Smooth muscle cell (in vitro differentiated cells): ENCODE data around the gene RBM10. TPM values are rescaled to one million over a fixed set of nuclear protein-coding genes. Genes with fewer than 3 reads are reported as not detected.

Source experiments
- DNase-seq: peaks from one replicate; lab custom pipeline; 2025; ENCODE audit not compliant: unreplicated experiment; lab: John Stamatoyannopoulos, UW
- H2AFZ ChIP-seq: fragments of 200-600 bp; sonication (generic); 2 replicates; pipeline ENCODE4 v1.6.0; 2016; ENCODE audit warnings: antibody characterized with exemption, low read depth, mild to moderate bottlenecking
- H3F3A ChIP-seq: fragments of 200-600 bp; sonication (generic); 2 replicates; pipeline ENCODE4 v1.6.0; 2017; ENCODE audit warnings: antibody characterized with exemption, low read depth
- H3K27ac ChIP-seq: fragments of 200-600 bp; sonication (generic); 2 replicates; pipeline ENCODE4 v1.5.1; 2016; ENCODE audit warnings: low read depth, mild to moderate bottlenecking
- H3K27me3 ChIP-seq: fragments of 200-600 bp; sonication (generic); 2 replicates; pipeline ENCODE4 v1.6.1; 2016; ENCODE audit warnings: low read depth, mild to moderate bottlenecking
- H3K36me3 ChIP-seq: fragments of 200-600 bp; sonication (generic); 2 replicates; pipeline ENCODE4 v1.5.1; 2016; ENCODE audit warnings: low read depth
- H3K4me1 ChIP-seq: fragments of 200-600 bp; sonication (generic); 2 replicates; pipeline ENCODE4 v1.5.1; 2016; ENCODE audit warnings: low read depth
- H3K4me2 ChIP-seq: fragments of 200-600 bp; sonication (generic); 2 replicates; pipeline ENCODE4 v1.6.0; 2016; ENCODE audit warnings: mild to moderate bottlenecking
- H3K4me3 ChIP-seq: fragments of 200-600 bp; sonication (generic); 2 replicates; pipeline ENCODE4 v1.5.1; 2016; ENCODE audit warnings: mild to moderate bottlenecking
- H3K79me2 ChIP-seq: fragments of 200-600 bp; sonication (generic); 2 replicates; pipeline ENCODE4 v1.6.0; 2016; ENCODE audit warnings: low read depth, mild to moderate bottlenecking
- H3K9ac ChIP-seq: fragments of 200-600 bp; sonication (generic); 2 replicates; pipeline ENCODE4 v1.6.0; 2016; ENCODE audit warnings: low read depth
- H3K9me3 ChIP-seq: fragments of 200-600 bp; sonication (generic); replicated peaks from 2 replicates; pipeline ENCODE4 v1.5.1; 2016; ENCODE audit warnings: low read depth
- H4K20me1 ChIP-seq: fragments of 200-600 bp; sonication (generic); 2 replicates; pipeline ENCODE4 v1.6.0; 2016; ENCODE audit warnings: low read depth
- CTCF ChIP-seq: fragments of 200-600 bp; sonication (generic); IDR thresholded peaks from 2 replicates; pipeline ENCODE4 v1.5.1; 2017; ENCODE audit warnings: borderline replicate concordance, mild to moderate bottlenecking, antibody characterized with exemption; ENCODE audit not compliant: insufficient read depth, poor library complexity, severe bottlenecking
- WGBS: methylation state at CpG from one replicate; pipeline ENCODE4 v1.1.7; 2016; ENCODE audit warnings: low lambda C conversion rate; 5-methylcytosine and 5-hydroxymethylcytosine counted together
- polyA plus RNA-seq: library from polyadenylated mRNA; unstranded; fragments of >200 nt; fragmentation: Nextera tagmentation; extraction: Ambion mirVana; gene quantifications from 2 replicates; pipeline ENCODE4 v1.2.1, GENCODE V29; 2016
- total RNA-seq: library from RNA; depleted of rRNA; stranded (reverse); fragments of >200 nt; gene quantifications from 2 replicates; pipeline ENCODE4 v1.2.3, GENCODE V29; 2014

RBM10 gene
- total and polyA plus RNA-seq, 2 experiments from 2014 or later, result 18.3 to 39.2 TPM

- Histone ChIP-seq H3F3A (no peaks in the 10 kb centered on the region), H4K20me1 (peaks cover 52% of the 10 kb centered on the region), H3K4me1 (peaks cover 33% of the 10 kb centered on the region), H3K27me3 (no peaks in the 10 kb centered on the region), H3K9ac (peak overlapping the region; percentile 99), H3K79me2 (peaks cover 56% of the 10 kb centered on the region), H3K27ac (peak overlapping the region; percentile 98), H3K36me3 (no peaks in the 10 kb centered on the region), H2AFZ (no peak overlapping the region), H3K4me2 (peak overlapping the region; percentile 86), H3K4me3 (peak overlapping the region; percentile 93), H3K9me3 (no peaks in the 10 kb centered on the region)
- no peak for DNase-seq
- WGBS, result 8% methylated on average over 14 of the region's 14 CpGs
- TF ChIP-seq CTCF, result no peak
Measured at GRCh38 chrX:47194194-47194787, 49.3 kb downstream of the RBM10 start.

DNA sequence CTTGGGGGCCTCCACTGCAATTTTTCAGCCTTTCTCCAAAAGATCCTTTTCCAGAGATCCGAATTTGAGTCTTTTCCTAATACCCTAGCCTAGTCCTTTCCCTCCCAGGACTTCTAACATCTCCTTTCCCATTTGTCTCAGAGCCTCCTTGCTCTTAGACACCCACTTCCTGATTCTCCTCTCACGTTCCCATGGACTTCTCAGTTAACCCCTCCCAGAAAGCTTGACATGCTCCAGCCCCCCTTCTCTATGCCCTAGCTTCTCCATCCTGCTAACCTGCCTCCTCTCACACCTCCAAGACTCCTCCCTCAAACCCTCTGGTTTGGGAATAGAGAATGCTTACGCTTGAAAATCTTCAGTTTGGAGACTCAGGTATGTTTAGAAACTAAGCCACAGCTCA is 51.1 kb downstream of the RBM10 start:
- no peak for TF ChIP-seq CTCF
- H2AFZ ChIP-seq, result no peak overlapping the region
- H3K4me2 ChIP-seq, result peak overlapping the region; percentile 86
- H3K27ac ChIP-seq, result peak overlapping the region; percentile 21
- DNase-seq, result no peak
- peaks cover 2% of the 10 kb centered on the region for H3K36me3 ChIP-seq
- no peaks in the 10 kb centered on the region for H3K9me3 ChIP-seq
- peaks cover 33% of the 10 kb centered on the region for H3K4me1 ChIP-seq
- H3K27me3 ChIP-seq, result no peaks in the 10 kb centered on the region
- H4K20me1 ChIP-seq, result peaks cover 70% of the 10 kb centered on the region
- H3F3A ChIP-seq, result no peaks in the 10 kb centered on the region
- H3K79me2 ChIP-seq, result peaks cover 59% of the 10 kb centered on the region
- peak overlapping the region; percentile 48 for H3K9ac ChIP-seq
- peak overlapping the region; percentile 30 for H3K4me3 ChIP-seq
- 61% methylated on average over 3 of the region's 3 CpGs for WGBS

GRCh38 chrX:47197526-47197925 is 52.5 kb downstream of the RBM10 start:
- no peak for DNase-seq

More at GRCh38 chrX:47197526-47197925, 52.5 kb downstream of the RBM10 start:
- peaks cover 6% of the 10 kb centered on the region for H3K36me3 ChIP-seq
- peaks cover 84% of the 10 kb centered on the region for H4K20me1 ChIP-seq
- no peak for TF ChIP-seq CTCF
- H3K79me2 ChIP-seq, result peaks cover 64% of the 10 kb centered on the region
- peak overlapping the region; percentile 7 for H3K27ac ChIP-seq
- H3K27me3 ChIP-seq, result no peaks in the 10 kb centered on the region
- H3F3A ChIP-seq, result no peaks in the 10 kb centered on the region
- H3K9ac ChIP-seq, result no peak overlapping the region
- 71% methylated on average over 7 of the region's 7 CpGs for WGBS
- H3K4me2 ChIP-seq, result peak overlapping the region; percentile 86
- H3K9me3 ChIP-seq, result no peaks in the 10 kb centered on the region
- H3K4me3 ChIP-seq, result peak overlapping the region; percentile 3
- H2AFZ ChIP-seq, result no peak overlapping the region
- H3K4me1 ChIP-seq, result peaks cover 33% of the 10 kb centered on the region
